HG02623 (cell line): ENCODE results near the gene ZNF787.
A peak's percentile ranks its signal among the peaks of the same experiment; 100 is the strongest.
"Not testable (repeated sequence)": the region's sequence is repeated elsewhere in the genome, so short reads cannot be mapped to it uniquely, and the experiment has no call there.

Source experiments
- ATAC-seq: cut with Tn5 transposase; IDR thresholded peaks from one replicate; pipeline ENCODE4 v1.9.1; 2021; ENCODE audit warnings: moderate library complexity; ENCODE audit not compliant: unreplicated experiment

ZNF787 gene

DNA sequence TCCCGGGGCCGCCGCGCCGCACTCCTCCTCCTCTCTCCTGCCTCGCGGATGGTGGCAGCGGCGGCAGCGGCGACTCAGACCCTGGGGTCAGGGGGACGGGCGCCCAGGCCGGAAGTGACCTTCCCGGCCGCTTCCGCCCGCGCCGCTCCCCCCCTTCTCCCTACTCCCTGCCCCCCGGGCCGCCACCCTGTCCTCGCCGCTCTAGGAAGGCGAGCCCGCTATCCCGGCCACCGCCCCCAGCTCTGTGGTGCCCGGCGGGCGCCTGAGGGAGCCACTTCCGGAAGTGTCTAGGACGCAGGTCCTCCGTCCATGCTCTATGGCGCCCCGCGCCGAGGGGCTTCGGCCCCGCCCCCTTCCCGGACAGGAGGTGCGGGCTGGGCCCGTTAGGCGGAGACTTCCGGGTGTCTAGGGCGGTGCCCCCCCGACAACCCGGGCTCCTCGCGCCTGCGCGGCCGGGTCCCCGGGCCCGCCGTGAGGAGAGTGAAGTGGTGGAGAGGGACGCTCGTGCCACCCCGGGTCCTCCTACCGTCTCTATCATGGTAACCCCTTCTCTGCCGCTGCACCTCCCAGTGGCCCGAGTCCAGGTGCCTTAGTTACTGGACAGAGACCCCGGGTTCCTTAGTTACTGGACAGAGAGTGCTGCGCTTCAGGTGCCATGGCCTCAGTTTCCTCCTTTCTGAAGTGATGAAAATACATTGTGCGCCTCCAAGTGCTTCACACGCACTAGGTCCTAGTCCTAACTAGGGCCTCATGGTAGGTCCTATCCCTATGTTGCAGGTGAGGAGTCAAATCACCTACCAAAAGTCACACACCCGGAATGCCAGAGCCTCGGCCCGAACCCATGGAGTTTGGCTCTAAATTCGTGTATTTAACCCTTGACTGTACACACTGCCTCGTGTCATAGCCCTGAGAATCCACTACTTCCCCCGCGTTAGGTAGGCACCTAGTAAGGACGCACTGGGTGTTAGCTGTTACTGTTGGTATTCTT is at the start of gene ZNF787:
TSS of gene ZNF787 (minus strand) at position 116 of the 988 bp plus-strand sequence. CDS start 18,078 bp downstream, outside the sequence.
- peak; percentile 84 for ATAC-seq

DNA sequence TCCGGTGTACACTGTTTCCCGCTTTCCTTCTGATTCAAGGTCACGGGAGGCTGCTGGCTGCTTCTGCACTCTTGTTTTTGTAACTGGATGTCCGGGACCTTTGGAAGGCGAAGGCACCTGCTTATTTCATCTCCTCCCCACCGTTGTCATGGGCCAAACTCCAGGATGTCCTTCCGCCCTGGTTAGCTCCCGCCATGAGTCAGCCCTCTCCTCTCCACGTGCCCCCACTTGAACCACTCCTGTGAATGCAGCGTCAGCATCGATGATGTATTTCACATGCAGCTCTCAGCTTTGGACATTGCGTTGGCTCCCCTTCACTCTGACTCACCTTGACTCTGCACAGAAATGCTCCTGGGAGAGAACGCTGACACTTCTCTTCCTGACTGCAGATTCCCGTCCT is 49.2 kb upstream of the ZNF787 start:
- ATAC-seq: no peak

GRCh38 chr19:56167064-56167578 is 46.0 kb upstream of the ZNF787 start:
- no peak for ATAC-seq

GRCh38 chr19:56163097-56163496 is 42.0 kb upstream of the ZNF787 start:
- no peak for ATAC-seq

- ATAC-seq: no peak
These were observed 41.2 kb upstream of the ZNF787 start for GRCh38 chr19:56162258-56162657.

DNA sequence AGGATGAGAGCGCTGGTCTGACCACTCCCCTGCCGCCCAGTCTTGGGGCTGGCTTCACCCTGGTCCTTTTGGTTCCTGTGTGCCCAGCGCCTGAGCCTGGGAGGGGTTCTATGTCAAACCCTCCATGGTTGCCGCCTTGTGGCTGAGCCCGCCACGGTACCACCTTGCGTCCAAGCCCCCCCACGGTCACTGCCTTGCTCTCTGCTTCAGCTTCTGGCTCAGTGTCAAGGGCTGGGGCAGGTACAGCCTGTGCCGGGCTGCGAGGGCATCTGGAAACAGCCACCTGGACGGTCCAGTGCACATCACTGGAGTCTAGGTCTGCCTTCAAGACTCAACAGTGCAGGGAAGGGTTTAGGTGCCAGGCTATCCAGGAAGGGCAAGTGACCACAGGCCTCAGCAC is 40.4 kb upstream of the ZNF787 start:
- no peak for ATAC-seq

DNA sequence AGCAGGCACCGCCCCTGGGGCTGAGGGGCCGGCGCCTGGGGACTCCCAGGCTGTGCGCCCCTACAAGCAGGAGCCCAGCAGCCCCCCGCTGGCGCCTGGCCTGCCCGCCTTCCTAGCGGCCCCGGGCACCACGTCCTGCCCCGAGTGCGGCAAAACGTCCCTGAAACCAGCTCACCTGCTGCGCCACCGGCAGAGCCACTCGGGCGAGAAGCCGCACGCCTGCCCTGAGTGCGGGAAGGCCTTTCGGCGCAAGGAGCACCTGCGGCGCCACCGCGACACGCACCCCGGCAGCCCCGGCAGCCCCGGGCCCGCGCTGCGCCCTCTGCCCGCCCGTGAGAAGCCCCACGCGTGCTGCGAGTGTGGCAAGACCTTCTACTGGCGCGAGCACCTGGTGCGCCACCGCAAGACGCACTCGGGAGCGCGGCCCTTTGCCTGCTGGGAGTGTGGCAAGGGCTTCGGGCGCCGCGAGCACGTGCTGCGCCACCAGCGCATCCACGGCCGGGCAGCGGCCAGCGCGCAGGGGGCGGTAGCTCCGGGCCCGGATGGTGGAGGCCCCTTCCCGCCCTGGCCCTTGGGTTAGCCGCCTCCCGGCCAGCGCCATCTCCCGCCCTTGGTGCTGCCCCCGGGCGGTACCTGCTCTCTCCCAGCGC is 38.7 kb upstream of the ZNF787 start:
- no peak for ATAC-seq

GRCh38 chr19:56159009-56159559 is 38.0 kb upstream of the ZNF787 start:
- ATAC-seq: no peak

- no peak for ATAC-seq
These were observed 37.2 kb upstream of the ZNF787 start for GRCh38 chr19:56158170-56158757.

GRCh38 chr19:56156768-56157167 is 35.7 kb upstream of the ZNF787 start:
- no peak for ATAC-seq

DNA sequence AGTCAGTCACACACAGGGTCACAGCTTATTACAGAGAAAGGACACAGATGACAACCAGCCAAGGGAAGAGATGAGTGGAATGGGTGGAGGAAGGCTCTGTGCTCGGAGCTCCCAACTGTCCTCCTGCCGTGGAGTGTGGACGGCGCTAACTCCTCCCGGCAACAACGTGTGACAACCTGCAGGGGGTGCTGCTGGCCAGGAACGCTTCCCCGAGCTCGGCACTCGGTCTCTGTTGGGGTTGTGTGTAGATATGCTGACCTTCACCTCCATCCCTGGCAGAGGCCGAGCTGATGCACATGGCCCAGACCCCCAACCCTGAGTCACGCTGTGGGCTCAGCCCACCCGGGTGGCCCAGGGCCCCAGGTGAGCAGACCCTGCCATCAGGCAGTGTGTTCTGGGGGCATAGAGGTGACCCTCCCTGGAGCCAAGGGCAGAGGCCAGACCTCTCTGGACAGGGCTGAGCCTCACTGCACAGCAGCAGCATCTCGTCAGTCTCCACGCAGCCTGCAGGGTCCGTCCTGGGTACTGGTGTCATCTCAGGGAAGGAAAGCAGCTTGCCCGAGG is 34.1 kb upstream of the ZNF787 start:
- no peak for ATAC-seq

GRCh38 chr19:56153507-56153906 is 32.4 kb upstream of the ZNF787 start:
- ATAC-seq: no peak

- no peak for ATAC-seq
These were observed 31.5 kb upstream of the ZNF787 start for GRCh38 chr19:56152644-56153043.

DNA sequence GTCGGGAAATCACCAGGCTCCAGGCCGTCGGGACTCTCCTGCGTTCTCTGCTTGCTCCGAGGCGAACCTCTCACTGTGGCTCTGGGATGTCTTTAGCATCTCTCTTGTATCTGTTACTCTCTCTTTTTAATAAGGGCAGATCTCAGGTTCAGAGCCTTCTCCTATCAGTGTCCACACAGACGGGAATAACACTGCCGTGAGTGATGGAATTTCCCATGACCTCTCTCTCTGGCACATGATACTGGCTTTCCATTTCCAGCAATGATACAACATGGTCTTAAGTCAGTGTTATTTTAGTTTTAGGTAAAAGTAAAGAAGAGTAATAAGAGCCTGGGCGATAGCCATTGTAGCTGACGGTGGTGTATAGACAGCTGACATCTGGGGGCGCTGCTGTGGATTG is 29.3 kb upstream of the ZNF787 start:
- ATAC-seq: no peak

DNA sequence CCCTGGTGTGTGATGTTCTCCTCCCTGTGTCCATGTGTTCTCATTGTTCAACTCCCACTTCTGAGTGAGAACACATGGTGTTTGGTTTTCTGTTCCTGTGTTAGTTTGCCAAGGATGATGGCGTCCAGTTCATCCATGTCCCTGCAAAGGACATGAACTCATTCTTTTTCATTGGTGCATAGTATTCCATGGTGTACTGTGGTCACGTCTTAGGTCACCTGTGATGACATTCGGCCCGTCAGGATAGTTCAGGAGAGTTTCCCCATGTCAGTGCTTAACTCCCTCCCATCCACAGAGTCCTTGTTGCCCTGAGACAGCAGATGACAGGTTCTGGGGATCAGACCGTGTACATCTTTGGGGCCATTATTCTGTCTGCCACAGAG is 28.6 kb upstream of the ZNF787 start:
- no peak for ATAC-seq

DNA sequence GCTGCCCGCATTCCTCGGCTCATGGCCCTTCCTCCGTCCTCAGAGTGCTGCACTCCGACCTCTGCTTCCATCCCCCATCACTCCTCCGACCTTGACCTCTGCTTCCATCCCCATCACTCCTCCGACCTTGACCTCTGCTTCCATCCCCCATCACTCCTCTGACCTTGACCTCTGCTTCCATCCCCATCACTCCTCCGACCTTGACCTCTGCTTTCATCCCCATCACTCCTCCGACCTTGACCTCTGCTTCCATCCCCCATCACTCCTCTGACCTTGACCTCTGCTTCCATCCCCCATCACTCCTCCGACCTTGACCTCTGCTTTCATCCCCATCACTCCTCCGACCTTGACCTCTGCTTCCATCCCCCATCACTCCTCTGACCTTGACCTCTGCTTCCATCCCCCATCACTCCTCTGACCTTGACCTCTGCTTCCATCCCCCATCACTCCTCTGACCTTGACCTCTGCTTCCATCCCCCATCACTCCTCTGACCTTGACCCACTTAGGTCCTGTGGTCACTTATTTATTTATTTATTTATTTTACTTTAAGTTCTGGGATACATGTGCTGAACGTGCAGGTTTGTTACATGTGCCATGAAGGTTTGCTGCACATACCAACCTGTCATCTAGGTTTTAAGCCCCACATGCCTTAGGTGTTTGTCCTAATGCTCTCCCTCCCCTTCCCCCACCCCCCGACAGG is 28.0 kb upstream of the ZNF787 start:
- ATAC-seq: not testable (repeated sequence)

DNA sequence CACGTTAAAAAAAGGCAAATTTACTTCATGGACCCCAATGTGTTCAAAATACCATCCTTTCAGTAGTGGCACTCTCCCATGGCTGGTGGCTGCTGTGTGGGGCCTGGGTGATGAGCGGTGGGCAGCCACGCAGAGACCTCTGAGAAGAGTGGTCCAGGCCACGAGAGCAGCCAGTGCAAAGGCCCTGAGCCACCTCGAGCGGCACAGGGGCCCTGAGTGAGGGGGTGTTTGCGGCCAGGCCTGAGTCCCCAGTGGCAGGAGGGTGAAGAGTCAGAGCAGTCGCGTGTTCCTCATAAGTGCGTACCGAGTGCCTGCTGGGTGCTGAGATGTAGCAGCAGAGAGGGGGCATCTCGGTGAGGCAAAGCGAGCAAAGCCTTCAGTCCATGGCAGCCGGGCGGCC is 27.0 kb upstream of the ZNF787 start:
- ATAC-seq: no peak

- no peak for ATAC-seq
These were observed 26.2 kb upstream of the ZNF787 start for GRCh38 chr19:56147307-56147706.

DNA sequence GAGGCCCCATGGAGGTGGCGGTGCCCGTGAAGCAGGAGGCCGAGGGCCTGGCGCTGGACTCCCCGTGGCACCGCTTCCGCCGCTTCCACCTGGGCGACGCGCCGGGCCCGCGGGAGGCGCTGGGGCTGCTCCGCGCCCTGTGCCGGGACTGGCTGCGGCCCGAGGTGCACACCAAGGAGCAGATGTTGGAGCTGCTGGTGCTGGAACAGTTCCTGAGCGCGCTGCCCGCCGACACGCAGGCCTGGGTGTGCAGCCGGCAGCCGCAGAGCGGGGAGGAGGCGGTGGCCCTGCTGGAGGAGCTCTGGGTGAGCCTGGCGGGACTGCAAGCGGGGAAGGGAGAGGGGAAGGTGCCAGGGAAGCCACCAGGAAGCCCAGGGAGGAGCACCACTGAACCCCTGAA is 25.8 kb upstream of the ZNF787 start:
- no peak for ATAC-seq

- no peak for ATAC-seq
These were observed 24.6 kb upstream of the ZNF787 start for GRCh38 chr19:56145698-56146097.
